HEK293 (cell line): ENCODE measurements around the gene SMARCB1.

Experiments used
- CTCF ChIA-PET: fragments of 350-600 bp; formaldehyde crosslinking; extraction: SDS; loops from one replicate; lab custom pipeline; 2021; ENCODE audit warnings: antibody characterized with exemption; lab: Yijun Ruan, JAX
- POLR2A ChIA-PET: fragments of 300-600 bp; formaldehyde crosslinking; extraction: SDS; loops from one replicate; lab custom pipeline; 2020; ENCODE audit warnings: antibody characterized with exemption, inconsistent platforms; lab: Yijun Ruan, JAX
- H3K27ac ChIP-seq: fragments of 200-500 bp; sonication (Bioruptor generic); 2 replicates; pipeline ENCODE4 v1.5.1; 2014; ENCODE audit warnings: low read depth, low read length, control low read depth, inconsistent platforms; ENCODE audit errors: extremely low read depth
- H3K36me3 ChIP-seq, 2 experiments: fragments of 200-500 bp in 1 of 2; sonication (Bioruptor generic) in 1 of 2; 1 replicate in 1 of 2; 2 replicates in 1 of 2; pipeline ENCODE4 v1.5.1; 2014 to 2017; ENCODE audit warnings: inconsistent platforms in 2 of 2, low read length in 2 of 2; ENCODE audit not compliant: control insufficient read depth in 2 of 2, insufficient read depth in 1 of 2
- H3K4me1 ChIP-seq: fragments of 200-500 bp; sonication (Bioruptor generic); 2 replicates; pipeline ENCODE4 v1.5.1; 2014; ENCODE audit warnings: mild to moderate bottlenecking, low read length, inconsistent platforms; ENCODE audit not compliant: control insufficient read depth, insufficient read depth
- H3K4me3 ChIP-seq: 2 replicates; pipeline ENCODE4 v1.5.1; 2011; ENCODE audit warnings: low read depth, mild to moderate bottlenecking, control low read depth, low read length, moderate library complexity
- H3K9me3 ChIP-seq: fragments of 200-500 bp; sonication (Bioruptor generic); 2 replicates; pipeline ENCODE4 v1.5.1; 2014; ENCODE audit warnings: low read depth, low read length, inconsistent platforms; ENCODE audit not compliant: control insufficient read depth, insufficient read depth
- GLIS2 ChIP-seq: fragments of 450-650 bp; formaldehyde crosslinking; IDR thresholded peaks from 2 replicates; pipeline ENCODE4 v1.5.1; 2016; ENCODE audit warnings: missing biosample characterization, missing genetic modification characterization
- HOXC10 ChIP-seq: sonication (generic); formaldehyde crosslinking; IDR thresholded peaks from 2 replicates; pipeline ENCODE4 v1.8.1; 2023; ENCODE audit warnings: mild to moderate bottlenecking, missing genetic modification reagents
- INSM2 ChIP-seq: fragments of 450-650 bp; formaldehyde crosslinking; IDR thresholded peaks from 2 replicates; pipeline ENCODE4 v1.5.1; 2016; ENCODE audit warnings: missing biosample characterization, missing genetic modification characterization
- OVOL3 ChIP-seq: fragments of 450-650 bp; formaldehyde crosslinking; IDR thresholded peaks from 2 replicates; pipeline ENCODE4 v1.5.1; 2016; ENCODE audit warnings: missing biosample characterization, missing genetic modification characterization
- SP7 ChIP-seq: fragments of 450-650 bp; formaldehyde crosslinking; IDR thresholded peaks from 2 replicates; pipeline ENCODE4 v1.5.1; 2016; ENCODE audit warnings: missing biosample characterization, missing genetic modification characterization
- WT1 ChIP-seq: fragments of 450-650 bp; formaldehyde crosslinking; IDR thresholded peaks from 2 replicates; pipeline ENCODE4 v1.5.1; 2016; ENCODE audit warnings: missing biosample characterization, missing genetic modification characterization
- ZBTB7A ChIP-seq: fragments of 450-650 bp; formaldehyde crosslinking; IDR thresholded peaks from 2 replicates; pipeline ENCODE4 v1.5.1; 2016; ENCODE audit warnings: low read depth, missing biosample characterization, missing genetic modification characterization
- ZNF174 ChIP-seq: fragments of 450-650 bp; formaldehyde crosslinking; IDR thresholded peaks from 2 replicates; pipeline ENCODE4 v1.5.0; 2017; ENCODE audit warnings: missing biosample characterization, mild to moderate bottlenecking, missing genetic modification characterization
- ZNF214 ChIP-seq: fragments of 450-650 bp; formaldehyde crosslinking; IDR thresholded peaks from 2 replicates; pipeline ENCODE4 v1.5.1; 2017; ENCODE audit warnings: missing biosample characterization, mild to moderate bottlenecking, missing genetic modification characterization, borderline replicate concordance
- ZNF292 ChIP-seq: fragments of 450-650 bp; formaldehyde crosslinking; IDR thresholded peaks from 2 replicates; pipeline ENCODE4 v1.5.1; 2016; ENCODE audit warnings: low read depth, missing biosample characterization, missing genetic modification characterization, borderline replicate concordance
- ZNF513 ChIP-seq: fragments of 450-650 bp; IDR thresholded peaks from 2 replicates; pipeline ENCODE4 v1.5.1; 2018; ENCODE audit warnings: missing biosample characterization, missing genetic modification characterization
- ZNF610 ChIP-seq: fragments of 450-650 bp; formaldehyde crosslinking; IDR thresholded peaks from 2 replicates; pipeline ENCODE4 v1.5.1; 2016; ENCODE audit warnings: missing biosample characterization, missing genetic modification characterization, borderline replicate concordance
- ZNF664 ChIP-seq: fragments of 450-650 bp; formaldehyde crosslinking; IDR thresholded peaks from 2 replicates; pipeline ENCODE4 v1.5.1; 2016; ENCODE audit warnings: missing biosample characterization, missing genetic modification characterization
- ZNF776 ChIP-seq: fragments of 450-650 bp; formaldehyde crosslinking; IDR thresholded peaks from 2 replicates; pipeline ENCODE4 v1.5.0; 2017; ENCODE audit warnings: missing biosample characterization, missing genetic modification characterization, borderline replicate concordance
- TF ChIP-seq, protein P1 (sequence below): fragments of 450-650 bp; formaldehyde crosslinking; conservative IDR thresholded peaks from 2 replicates; pipeline ENCODE4 v1.5.1; 2016; ENCODE audit warnings: low read depth, missing biosample characterization, missing genetic modification characterization
- TF ChIP-seq, protein P2 (sequence below): fragments of 450-650 bp; formaldehyde crosslinking; IDR thresholded peaks from 2 replicates; pipeline ENCODE4 v1.5.1; 2017; ENCODE audit warnings: missing biosample characterization, missing genetic modification characterization
- TF ChIP-seq, protein P3 (sequence below): fragments of 450-650 bp; formaldehyde crosslinking; IDR thresholded peaks from 2 replicates; pipeline ENCODE4 v1.5.1; 2016; ENCODE audit warnings: missing biosample characterization, missing genetic modification characterization

The SMARCB1 gene

GRCh38 chr22:23737696-23738095 lies 49.1 kb upstream of the SMARCB1 start:
- ChIA-PET POLR2A (interaction anchor here (1.1 to 1.4 kb wide), 2 partner anchors 13 to 16 kb away, joined by 3 to 4 read pairs; partner anchors contain the start of gene ZNF70), CTCF (no interaction called here)

GRCh38 chr22:23742505-23743264 lies 44.1 kb upstream of the SMARCB1 start:
- Histone ChIP-seq H3K36me3 (peaks cover 13 to 48% of the 10 kb centered on the region in 2 experiments), H3K27ac (no peak overlapping the region), H3K4me1 (no peaks in the 10 kb centered on the region), H3K9me3 (no peaks in the 10 kb centered on the region), H3K4me3 (no peak overlapping the region)
- ChIA-PET POLR2A (no interaction called here), CTCF (interaction anchor here (0.6 to 1.2 kb wide), 2 partner anchors 25 to 108 kb away, joined by 3 to 5 read pairs; partner anchors contain the start of gene CHCHD10)
- TF ChIP-seq WT1 (no peak), ZNF214 (tag by site-specific recombination) (peak; percentile 45; the same call in 1 of the 2 replicates), ZBTB7A (no peak)

More at GRCh38 chr22:23737696-23738095, 49.1 kb upstream of the SMARCB1 start:
- H3K4me3 ChIP-seq, result no peak overlapping the region
- H3K4me1 ChIP-seq, result no peaks in the 10 kb centered on the region
- no peak overlapping the region for H3K27ac ChIP-seq
- H3K36me3 ChIP-seq, result peaks cover 0 to 15% of the 10 kb centered on the region in 2 experiments; a peak in 2 of 3 replicates
- no peaks in the 10 kb centered on the region for H3K9me3 ChIP-seq
- TF ChIP-seq, protein P1, sequence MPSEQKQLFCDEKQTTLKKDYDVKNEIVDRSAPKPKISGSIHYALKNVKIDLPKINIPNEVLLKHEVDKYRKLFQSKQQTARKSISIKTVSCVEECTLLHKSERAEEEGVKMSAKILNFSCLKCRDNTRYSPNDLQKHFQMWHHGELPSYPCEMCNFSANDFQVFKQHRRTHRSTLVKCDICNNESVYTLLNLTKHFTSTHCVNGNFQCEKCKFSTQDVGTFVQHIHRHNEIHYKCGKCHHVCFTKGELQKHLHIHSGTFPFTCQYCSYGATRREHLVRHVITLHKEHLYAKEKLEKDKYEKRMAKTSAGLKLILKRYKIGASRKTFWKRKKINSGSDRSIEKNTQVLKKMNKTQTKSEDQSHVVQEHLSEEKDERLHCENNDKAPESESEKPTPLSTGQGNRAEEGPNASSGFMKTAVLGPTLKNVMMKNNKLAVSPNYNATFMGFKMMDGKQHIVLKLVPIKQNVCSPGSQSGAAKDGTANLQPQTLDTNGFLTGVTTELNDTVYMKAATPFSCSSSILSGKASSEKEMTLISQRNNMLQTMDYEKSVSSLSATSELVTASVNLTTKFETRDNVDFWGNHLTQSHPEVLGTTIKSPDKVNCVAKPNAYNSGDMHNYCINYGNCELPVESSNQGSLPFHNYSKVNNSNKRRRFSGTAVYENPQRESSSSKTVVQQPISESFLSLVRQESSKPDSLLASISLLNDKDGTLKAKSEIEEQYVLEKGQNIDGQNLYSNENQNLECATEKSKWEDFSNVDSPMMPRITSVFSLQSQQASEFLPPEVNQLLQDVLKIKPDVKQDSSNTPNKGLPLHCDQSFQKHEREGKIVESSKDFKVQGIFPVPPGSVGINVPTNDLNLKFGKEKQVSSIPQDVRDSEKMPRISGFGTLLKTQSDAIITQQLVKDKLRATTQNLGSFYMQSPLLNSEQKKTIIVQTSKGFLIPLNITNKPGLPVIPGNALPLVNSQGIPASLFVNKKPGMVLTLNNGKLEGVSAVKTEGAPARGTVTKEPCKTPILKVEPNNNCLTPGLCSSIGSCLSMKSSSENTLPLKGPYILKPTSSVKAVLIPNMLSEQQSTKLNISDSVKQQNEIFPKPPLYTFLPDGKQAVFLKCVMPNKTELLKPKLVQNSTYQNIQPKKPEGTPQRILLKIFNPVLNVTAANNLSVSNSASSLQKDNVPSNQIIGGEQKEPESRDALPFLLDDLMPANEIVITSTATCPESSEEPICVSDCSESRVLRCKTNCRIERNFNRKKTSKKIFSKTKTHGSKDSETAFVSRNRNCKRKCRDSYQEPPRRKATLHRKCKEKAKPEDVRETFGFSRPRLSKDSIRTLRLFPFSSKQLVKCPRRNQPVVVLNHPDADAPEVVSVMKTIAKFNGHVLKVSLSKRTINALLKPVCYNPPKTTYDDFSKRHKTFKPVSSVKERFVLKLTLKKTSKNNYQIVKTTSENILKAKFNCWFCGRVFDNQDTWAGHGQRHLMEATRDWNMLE (tag by site-specific recombination), result no peak
- TF ChIP-seq HOXC10 (CRISPR knock-in tag) (no peak), ZNF776 (no peak), ZNF664 (tag by site-specific recombination) (peak; percentile 32; the same call in 1 of the 2 replicates), OVOL3 (tag by site-specific recombination) (no peak)

DNA sequence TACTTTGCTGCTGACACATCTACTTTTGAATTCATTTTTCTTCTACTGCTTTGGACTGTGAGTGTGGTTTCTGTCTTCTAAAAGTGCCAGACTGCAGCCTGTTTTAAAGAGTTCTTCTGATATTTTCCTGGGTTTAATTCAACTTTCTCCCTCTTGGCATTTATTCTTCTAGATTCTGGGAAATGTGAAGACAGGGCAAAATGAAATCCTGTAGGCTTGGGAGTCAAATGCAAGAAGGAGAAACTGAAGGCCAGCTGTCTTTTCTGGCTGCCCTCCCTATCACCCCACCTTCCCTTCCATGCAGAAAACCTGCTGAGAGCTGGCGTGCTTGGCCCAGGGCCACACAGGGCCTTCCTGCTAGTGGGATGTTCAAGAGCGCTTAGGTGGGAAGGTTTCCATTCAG lies 43.5 kb upstream of the SMARCB1 start:
- no peak overlapping the region for H3K4me3 ChIP-seq
- ChIA-PET POLR2A (no interaction called here), CTCF (no interaction called here)
- H3K4me1 ChIP-seq, result no peaks in the 10 kb centered on the region
- no peak overlapping the region for H3K27ac ChIP-seq
- H3K36me3 ChIP-seq, result peaks cover 13 to 48% of the 10 kb centered on the region in 2 experiments
- no peaks in the 10 kb centered on the region for H3K9me3 ChIP-seq
- TF ChIP-seq ZNF610 (tag by site-specific recombination), result no peak
- TF ChIP-seq INSM2, result no peak
- no peak for TF ChIP-seq ZNF292
- TF ChIP-seq ZNF174 (tag by site-specific recombination), result no peak
- no peak for TF ChIP-seq ZNF513 (tag by site-specific recombination)
- TF ChIP-seq, protein P2, sequence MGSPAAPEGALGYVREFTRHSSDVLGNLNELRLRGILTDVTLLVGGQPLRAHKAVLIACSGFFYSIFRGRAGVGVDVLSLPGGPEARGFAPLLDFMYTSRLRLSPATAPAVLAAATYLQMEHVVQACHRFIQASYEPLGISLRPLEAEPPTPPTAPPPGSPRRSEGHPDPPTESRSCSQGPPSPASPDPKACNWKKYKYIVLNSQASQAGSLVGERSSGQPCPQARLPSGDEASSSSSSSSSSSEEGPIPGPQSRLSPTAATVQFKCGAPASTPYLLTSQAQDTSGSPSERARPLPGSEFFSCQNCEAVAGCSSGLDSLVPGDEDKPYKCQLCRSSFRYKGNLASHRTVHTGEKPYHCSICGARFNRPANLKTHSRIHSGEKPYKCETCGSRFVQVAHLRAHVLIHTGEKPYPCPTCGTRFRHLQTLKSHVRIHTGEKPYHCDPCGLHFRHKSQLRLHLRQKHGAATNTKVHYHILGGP (tag by site-specific recombination), result no peak
- TF ChIP-seq, protein P3, sequence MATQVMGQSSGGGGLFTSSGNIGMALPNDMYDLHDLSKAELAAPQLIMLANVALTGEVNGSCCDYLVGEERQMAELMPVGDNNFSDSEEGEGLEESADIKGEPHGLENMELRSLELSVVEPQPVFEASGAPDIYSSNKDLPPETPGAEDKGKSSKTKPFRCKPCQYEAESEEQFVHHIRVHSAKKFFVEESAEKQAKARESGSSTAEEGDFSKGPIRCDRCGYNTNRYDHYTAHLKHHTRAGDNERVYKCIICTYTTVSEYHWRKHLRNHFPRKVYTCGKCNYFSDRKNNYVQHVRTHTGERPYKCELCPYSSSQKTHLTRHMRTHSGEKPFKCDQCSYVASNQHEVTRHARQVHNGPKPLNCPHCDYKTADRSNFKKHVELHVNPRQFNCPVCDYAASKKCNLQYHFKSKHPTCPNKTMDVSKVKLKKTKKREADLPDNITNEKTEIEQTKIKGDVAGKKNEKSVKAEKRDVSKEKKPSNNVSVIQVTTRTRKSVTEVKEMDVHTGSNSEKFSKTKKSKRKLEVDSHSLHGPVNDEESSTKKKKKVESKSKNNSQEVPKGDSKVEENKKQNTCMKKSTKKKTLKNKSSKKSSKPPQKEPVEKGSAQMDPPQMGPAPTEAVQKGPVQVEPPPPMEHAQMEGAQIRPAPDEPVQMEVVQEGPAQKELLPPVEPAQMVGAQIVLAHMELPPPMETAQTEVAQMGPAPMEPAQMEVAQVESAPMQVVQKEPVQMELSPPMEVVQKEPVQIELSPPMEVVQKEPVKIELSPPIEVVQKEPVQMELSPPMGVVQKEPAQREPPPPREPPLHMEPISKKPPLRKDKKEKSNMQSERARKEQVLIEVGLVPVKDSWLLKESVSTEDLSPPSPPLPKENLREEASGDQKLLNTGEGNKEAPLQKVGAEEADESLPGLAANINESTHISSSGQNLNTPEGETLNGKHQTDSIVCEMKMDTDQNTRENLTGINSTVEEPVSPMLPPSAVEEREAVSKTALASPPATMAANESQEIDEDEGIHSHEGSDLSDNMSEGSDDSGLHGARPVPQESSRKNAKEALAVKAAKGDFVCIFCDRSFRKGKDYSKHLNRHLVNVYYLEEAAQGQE (tag by site-specific recombination), result no peak
- no peak for TF ChIP-seq SP7
- TF ChIP-seq GLIS2, result no peak
